Measurements from ENCODE around the gene TNS1. TPM values are rescaled to one million over a fixed set of nuclear protein-coding genes. Genes with fewer than 3 reads are reported as not detected.

TNS1 gene
- total and polyA plus RNA-seq, 10 of the 15 experiments (the other 5 are each of a cell fraction or from before 2014, with no cell fraction given), result 0.05 to 0.44 TPM; not detected in 8

- no peak for TF ChIP-seq FOXM1 (IDR thresholded peaks at IDR 0.05; ENCODE audit: low read depth, low read length)
These were observed 75.0 kb downstream of the TNS1 start (continued) for GRCh38 chr2:217927601-217928323.

DNA sequence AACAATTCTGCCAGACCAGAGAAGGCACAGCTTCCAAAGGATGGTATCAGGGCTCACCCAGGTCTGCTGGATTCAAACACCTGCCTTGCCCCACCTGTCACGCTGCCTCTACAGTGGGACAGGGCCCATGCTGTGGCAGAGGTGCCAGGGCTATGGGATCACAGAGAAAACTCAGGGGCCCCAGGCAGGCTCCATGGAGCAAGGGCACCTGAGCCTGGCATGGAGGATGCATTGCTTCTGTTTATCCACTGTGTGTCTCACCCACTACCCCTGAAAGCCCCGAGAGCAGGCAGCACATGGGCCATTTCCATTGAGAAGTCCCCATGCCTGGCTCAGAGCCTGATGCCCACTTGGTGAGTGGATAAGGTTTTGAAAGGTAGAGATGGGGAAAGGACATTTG, 76.0 kb downstream of the TNS1 start:
- Histone ChIP-seq H3K4me2 (ENCODE audit: control insufficient read depth, insufficient read depth) (no peak overlapping the region), H2AFZ (ENCODE audit: control insufficient read depth, low read depth, low read length) (no peak overlapping the region), H3K79me2 (ENCODE audit: control insufficient read depth, insufficient read depth, low read length) (no peaks in the 10 kb centered on the region), H3K27me3 (replicated peaks in 1 of 2; ENCODE audit: control insufficient read depth in 2 of 2, insufficient read depth in 2 of 2, low read length in 1 of 2) (no peaks in the 10 kb centered on the region), H4K20me1 (ENCODE audit: control insufficient read depth, insufficient read depth) (no peaks in the 10 kb centered on the region), H3K36me3 (ENCODE audit: control insufficient read depth in 2 of 2, insufficient read depth in 2 of 2, low read length in 1 of 2) (no peaks in the 10 kb centered on the region), H3K9me3 (replicated peaks; ENCODE audit: control insufficient read depth, insufficient read depth, low read length) (no peaks in the 10 kb centered on the region), H3K9ac (ENCODE audit: control insufficient read depth, insufficient read depth, low read length) (no peak overlapping the region), H3K4me1 (ENCODE audit: control insufficient read depth, insufficient read depth, low read length) (no peaks in the 10 kb centered on the region), H3K4me3 (no peak overlapping the region), H3K27ac (ENCODE audit: control insufficient read depth, insufficient read depth) (no peak overlapping the region)
- WGBS (ENCODE audit: insufficient coverage, insufficient replicate concordance, low lambda C conversion rate, missing lambda C conversion rate), result 0% methylated on average over 2 of the region's 2 CpGs
- SMC1A ChIA-PET (ENCODE audit: uncharacterized antibody, unreplicated experiment), result no interaction called here
- DNase-seq (ENCODE audit: low read depth, low spot score) (no peak), FAIRE-seq (no peak), ATAC-seq (no peak)
- in situ Hi-C loops (cut with MboI), result no loop called here
- POLR2A ChIA-PET, result no interaction called here
- RAD21 ChIA-PET (ENCODE audit: unreplicated experiment), result no interaction called here
- CTCF ChIA-PET, result no interaction called here
- no TSS peak for BruUV-seq (replicated peaks)
- intact Hi-C loops (cut with micrococcal nuclease; ENCODE audit: unreplicated experiment), result no loop called here
- no peak for TF ChIP-seq IRF3 (IDR thresholded peaks at IDR 0.05)
- TF ChIP-seq NR2C1 (IDR thresholded peaks at IDR 0.05), result no peak
- TF ChIP-seq PAX8 (IDR thresholded peaks at IDR 0.05), result no peak
- no peak for TF ChIP-seq ZBTB33 (IDR thresholded peaks at IDR 0.05)
- TF ChIP-seq ZNF384 (IDR thresholded peaks at IDR 0.05; ENCODE audit: borderline replicate concordance, low read depth, low read length), result no peak
- TF ChIP-seq E2F8 (IDR thresholded peaks at IDR 0.05; ENCODE audit: low read depth, partially characterized antibody), result no peak
- no peak for TF ChIP-seq JUNB (IDR thresholded peaks at IDR 0.05)
- no peak for TF ChIP-seq HDAC2 (IDR thresholded peaks at IDR 0.05)
- no peak for TF ChIP-seq MXI1 (IDR thresholded peaks at IDR 0.05; ENCODE audit: low read depth, low read length)
- no peak for TF ChIP-seq IRF4 (IDR thresholded peaks at IDR 0.05; ENCODE audit: low read depth, low read length)
- TF ChIP-seq, protein P1, sequence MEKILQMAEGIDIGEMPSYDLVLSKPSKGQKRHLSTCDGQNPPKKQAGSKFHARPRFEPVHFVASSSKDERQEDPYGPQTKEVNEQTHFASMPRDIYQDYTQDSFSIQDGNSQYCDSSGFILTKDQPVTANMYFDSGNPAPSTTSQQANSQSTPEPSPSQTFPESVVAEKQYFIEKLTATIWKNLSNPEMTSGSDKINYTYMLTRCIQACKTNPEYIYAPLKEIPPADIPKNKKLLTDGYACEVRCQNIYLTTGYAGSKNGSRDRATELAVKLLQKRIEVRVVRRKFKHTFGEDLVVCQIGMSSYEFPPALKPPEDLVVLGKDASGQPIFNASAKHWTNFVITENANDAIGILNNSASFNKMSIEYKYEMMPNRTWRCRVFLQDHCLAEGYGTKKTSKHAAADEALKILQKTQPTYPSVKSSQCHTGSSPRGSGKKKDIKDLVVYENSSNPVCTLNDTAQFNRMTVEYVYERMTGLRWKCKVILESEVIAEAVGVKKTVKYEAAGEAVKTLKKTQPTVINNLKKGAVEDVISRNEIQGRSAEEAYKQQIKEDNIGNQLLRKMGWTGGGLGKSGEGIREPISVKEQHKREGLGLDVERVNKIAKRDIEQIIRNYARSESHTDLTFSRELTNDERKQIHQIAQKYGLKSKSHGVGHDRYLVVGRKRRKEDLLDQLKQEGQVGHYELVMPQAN (conservative IDR thresholded peaks at IDR 0.05), result no peak
